T-helper 9 cell (primary cell): ENCODE results near the gene SMAP2.
"Not testable (repeated sequence)": the region's sequence is repeated elsewhere in the genome, so short reads cannot be mapped to it uniquely, and the experiment has no call there.

Source experiments
- DNase-seq: peaks from one replicate; pipeline ENCODE4 v3.0.0-alpha.2; 2020

Gene SMAP2

DNA sequence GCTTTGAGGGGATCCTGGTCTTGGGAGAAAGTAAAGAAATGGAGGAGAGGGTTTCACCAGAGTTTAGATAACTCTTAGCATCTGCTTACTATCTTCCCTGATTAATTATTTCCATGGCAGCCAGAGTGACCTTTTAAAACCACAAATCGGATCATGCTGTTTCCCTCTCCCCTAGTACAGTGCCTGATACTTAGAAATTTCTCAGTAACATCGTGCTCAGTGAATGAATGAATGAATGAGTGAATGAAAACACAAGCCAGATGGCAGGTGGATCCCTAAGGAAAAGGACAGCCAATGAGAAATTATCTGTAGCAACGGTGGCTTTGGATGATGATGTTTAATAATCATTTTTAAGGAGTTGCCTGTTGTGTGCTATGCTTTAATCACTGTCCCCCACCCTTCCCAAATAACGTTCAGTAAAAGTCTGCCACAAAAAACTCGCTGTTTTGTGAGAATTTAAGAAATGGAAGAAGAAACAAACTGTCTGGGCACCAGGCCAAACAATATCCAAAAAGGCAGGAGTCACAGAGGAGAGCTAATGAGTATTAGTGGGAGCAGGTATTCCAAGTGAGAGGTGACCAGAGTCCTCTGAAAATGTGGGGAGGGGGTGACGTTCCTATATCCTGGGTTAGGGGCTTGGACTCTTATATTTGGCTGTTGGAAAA is 737 bp upstream of the SMAP2 start:
- DNase-seq: no peak

DNA sequence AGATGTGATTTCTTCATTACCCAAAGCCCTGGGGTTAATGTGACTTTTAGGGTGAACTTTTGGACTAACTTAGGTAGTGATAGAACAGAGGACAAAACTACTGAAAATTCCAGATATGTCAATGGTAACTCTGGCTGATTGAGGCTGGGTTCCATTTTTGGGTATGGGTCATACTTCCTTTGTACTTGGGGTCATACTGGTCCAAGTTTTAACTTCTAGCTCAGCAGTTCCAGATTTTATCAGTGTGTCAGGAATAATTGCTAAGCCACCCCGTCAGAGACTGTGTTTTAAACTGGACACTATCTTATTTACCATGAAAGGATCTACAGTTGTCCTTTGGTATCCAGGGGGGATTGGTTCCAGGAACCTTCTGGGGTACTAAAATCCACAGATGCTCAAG is 4.0 kb downstream of the SMAP2 start:
- no peak for DNase-seq

DNA sequence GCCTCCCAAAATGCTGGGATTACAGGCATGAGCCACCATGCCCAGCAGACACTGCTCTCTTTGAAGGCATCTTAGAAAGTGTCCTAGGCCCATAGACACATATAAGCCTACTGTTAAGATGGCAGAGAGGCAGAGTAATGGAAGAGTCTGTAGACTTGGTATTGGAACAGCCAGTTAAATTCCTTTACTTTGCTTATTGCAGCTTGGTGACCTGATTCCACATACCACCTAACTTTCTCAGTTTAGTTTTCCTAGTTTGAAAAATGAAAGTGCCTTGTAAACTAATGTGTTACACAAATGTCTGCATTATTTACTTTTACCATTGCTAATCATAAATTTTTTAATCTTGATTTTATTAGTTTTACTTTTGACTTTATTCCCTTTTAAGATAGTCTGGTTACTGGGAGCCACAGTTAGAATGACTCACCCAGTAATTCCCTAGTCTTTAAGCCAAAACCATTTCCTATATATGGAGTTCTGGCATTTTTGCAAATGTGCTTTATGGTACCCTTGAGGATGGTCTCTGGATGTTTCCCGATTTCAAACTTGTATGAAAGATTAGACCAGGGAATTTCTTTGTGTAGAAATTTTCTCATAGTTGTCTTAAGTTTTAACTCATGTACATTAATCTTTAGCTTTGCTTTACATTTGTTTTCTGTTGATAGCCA is 6.4 kb downstream of the SMAP2 start:
- DNase-seq: no peak

DNA sequence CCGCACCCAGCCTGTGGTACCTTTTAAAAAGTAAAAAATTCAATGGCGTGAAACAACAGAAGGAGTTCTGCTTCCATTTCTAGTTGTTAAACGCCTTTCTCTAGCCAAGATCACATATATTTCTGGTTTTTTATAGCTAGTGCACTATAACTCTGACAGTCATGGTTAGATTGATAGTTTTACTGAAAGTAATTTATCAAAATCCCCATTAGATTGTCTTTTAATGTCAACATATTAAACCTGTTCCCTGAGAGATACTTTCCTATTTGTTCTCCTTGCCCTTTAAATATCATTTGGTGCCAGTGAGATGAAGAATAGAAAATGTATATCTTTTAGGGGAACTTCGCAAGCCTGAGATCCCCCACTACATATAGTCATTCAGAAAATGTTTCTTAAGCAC is 7.3 kb downstream of the SMAP2 start:
- DNase-seq: no peak

DNA sequence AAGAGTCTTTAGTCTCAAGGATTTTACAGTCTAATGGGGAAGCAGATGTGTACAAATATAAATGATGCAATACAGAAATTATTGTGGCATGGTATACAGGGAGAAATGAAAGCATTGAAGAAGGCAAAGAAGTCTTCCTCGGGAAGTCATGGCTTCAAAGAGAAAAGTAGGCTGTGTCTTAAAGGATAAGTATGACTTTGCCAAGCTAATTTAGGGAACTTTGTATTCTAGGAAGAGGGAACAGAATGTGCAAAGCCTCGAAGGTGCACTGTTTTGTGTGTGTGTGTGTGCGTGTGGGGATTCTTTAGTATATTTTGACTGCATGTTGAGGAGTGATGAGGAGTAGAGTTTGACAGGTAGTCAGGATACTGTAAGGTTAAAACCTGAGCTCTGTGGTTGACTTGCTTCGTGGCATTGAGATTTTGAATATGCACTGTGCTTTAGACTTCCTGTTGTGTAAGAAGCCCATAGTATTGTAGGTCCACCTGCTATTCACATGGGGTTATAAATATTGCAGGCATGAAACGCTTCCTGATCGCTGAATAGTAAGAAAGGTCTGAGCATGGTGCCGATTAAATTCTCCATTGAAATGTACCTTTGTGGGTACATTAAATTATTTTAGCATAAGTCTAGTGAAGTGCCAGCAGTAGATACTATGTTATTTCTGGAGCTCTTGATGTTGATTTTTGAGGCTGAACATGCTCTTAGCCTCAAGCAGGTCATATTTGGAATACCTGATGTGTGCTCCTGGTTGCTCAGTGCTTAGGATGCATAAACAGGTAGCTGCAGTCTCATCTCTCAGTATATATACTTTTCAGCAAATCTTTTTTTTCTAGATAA is 8.0 kb downstream of the SMAP2 start:
- DNase-seq: no peak

DNA sequence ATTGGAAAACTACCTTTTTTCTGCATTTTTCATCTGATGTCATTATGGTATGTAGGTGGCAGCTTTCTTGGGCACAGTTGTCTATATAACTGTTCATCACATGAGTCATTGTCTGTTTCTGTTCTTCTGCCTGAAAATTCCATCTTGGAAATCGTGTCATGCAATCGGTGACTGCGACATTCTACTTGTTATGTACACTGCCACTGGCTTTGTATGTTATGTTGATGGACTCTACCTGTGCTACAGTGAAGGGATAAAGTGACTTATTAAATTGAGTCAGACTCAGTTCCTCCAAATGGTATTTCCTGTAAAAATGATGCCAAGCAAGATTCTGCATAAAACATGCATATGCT is 8.6 kb downstream of the SMAP2 start:
- no peak for DNase-seq

DNA sequence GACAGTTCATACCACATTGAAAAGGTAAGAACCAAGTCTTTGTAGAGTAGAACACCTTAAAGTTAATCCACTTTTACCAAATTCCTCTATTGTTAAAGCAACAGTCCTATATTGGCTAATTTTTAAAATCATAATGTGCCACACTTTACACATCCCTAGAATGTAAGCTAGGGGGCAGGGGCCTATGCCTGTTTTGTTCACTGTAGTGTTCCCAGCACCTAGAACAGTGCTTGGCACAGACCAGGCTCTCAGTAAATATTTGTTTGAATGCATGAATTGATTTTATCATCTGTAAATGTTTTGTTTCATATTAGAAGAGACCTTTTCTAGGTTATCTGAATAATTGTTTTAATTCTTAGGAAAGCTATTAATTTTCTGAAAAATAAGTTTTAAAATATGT is 9.1 kb downstream of the SMAP2 start:
- no peak for DNase-seq

DNA sequence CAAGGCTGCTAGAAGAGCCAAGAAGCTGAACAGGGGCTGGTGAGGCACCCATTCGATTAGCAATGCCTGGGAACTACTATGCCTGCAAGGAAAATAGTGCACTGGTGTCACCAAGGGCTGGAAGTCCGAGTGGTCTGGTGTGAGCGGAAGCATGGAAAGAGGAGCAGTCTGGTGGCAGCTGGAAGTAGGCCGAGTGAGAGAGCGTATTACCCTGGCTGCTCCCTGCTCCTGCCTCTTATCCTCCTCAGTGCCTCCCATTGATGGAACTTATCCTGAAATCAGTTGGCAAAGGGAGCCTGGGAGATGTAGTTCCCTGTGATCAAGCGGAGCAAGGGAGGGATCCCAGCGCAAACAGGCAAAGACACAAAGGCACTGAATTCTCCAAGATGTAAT is 9.6 kb downstream of the SMAP2 start:
- no peak for DNase-seq

DNA sequence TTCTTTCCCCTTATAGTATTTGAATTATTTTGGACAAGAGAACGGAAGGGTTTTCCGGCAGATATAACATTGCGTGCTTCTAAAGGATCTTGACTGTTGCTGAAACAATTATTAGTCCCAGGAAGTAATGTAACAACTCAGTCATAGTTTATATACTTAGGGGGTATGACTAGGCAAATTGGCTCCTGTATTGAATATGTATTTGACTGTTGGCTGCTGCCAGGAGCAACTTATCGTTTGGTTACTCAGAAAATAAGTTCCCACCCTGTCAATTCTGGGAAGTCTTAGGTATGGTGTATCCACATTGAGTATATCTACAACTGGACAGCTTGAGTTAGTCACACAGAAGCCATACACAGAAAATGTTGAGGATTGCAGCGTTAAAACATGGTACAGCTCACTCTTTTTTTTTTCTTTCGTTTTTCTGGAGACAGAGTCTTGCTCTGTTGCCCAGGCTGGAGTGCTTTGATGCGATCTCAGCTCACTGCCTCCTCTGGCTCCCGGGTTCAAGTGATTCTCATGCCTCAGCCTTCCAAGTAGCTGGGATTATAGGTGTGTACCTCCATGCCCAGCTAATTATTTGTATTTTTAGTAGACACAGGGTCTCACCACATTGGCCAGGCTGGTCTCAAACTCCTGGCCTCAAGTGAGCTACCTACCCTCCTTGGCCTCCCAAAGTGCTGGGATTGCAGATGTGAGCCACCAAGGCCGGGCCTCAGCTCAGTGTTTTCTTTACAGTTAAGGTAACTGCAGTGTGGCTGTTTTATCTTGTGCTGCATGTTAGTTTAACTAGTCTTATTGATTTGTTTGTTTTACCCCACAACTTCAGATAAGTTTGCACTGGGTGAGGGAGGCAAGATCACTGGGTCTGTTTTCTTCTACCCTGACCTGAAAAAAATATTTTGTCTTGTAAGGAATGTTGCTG is 10.2 kb downstream of the SMAP2 start:
- no peak for DNase-seq

DNA sequence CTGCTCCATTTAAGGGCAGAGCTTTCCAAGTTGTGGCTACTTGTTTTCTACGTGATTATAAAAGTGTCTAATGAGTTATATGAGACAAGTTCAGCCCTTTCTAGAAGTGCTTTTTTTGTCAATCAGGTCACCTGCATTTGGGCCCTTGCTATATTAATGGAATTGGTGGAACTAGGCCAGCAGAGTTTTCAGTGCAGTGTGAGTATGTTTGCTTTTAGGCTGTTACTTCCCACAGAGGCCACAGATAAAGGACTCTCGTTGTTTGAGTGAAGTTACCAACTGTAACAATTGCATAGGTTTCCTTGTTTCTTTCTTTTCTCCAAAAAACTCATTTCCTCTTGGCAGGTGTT is 10.9 kb downstream of the SMAP2 start:
- no peak for DNase-seq

DNA sequence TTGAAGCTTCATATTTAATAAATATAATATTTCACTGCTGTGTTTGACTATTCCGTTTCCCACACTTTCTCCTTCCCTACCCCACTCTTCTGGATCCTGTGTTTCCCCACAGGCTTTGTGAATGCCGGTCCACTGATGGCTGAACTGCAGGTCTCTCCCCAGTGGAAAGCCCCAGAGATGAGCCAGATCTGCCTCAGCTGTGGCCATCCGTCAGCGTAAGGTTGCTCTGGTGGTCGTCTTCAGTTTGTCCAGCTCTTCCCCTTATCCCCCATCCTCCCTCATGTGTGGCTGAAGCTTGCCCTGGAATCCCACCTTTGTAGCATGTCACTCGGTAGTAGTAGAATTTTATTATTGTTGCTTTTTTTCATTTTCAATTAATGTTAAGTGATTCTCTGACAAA is 11.4 kb downstream of the SMAP2 start:
- DNase-seq: no peak

DNA sequence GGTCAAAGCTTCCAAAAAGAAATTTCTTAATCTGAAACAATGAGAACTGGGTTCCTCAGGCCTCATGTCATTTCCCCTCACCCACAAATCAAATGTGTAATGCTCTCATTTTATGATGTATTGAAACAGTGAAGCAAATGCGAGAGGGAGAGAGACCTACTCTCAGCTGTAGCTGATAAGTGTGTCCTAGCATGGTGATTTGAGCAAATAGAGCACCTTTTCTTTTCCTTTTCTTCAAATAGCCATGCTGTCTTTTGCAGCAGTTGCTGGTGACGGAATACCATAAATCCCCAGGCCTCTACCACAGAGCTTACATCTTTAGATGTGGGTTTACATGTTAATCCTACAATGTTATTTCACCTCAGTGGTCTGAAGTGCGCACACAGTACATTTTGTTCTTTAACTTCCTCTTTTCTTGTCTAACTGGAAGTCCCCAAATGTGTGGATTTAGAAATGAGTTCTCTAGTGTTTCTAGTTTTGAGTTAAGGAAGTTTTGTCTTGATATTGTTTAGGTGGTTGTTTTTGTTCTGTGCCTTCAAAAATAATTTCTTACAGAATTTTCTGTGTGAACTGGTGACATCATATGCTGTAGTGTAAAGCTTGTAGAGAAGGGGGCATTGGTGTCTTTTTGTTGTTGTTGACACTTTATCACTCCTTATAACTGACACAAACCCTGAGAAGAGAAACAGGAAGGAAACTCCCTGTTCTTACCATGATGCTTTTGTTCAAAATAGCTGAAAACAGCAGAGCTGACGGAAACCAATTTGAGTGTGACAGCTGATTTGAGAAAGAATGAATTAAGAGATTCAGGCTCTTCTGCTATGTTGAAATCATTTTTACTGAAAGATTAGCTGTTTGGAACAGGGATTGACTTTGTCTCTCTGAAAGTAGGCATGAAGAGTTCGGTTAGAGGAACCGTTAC is 12.2 kb downstream of the SMAP2 start:
- DNase-seq: peak; percentile 43

DNA sequence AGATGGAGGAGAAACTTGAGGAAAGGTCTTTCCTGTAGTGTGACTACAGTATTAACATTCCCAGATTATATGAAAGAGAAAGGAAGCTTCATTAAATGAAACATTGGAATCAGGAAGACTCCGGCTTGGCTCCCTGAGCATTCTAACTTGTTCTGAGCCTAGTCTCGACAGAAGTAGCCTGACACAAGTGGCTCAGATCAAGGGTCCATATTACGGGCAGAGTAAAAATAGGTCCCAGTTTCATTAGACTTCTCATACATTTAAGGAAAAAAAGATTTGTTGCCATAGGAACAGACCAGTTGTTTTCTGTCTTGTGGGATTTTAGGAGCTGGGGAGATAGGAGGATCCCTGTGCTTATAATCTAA is 12.8 kb downstream of the SMAP2 start:
- no peak for DNase-seq

DNA sequence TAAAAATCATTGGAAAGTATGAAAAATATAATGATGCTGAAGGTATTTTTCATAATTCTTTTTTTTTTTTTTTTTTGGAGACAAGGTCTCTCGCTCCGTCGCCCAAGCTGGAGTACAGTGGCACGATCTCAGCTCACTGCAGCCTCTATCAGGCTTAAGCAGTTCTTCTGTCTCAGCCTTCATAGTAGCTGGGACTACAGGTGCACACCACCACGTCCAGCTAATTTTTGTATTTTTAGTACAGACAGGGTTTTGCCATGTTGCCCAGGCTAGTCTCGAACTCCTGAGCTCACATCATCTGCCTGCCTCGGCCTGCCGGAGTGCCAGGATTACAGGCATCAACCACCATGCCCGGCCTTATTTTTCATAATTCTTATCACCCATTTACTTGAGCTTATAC is 13.3 kb downstream of the SMAP2 start:
- DNase-seq: no peak

DNA sequence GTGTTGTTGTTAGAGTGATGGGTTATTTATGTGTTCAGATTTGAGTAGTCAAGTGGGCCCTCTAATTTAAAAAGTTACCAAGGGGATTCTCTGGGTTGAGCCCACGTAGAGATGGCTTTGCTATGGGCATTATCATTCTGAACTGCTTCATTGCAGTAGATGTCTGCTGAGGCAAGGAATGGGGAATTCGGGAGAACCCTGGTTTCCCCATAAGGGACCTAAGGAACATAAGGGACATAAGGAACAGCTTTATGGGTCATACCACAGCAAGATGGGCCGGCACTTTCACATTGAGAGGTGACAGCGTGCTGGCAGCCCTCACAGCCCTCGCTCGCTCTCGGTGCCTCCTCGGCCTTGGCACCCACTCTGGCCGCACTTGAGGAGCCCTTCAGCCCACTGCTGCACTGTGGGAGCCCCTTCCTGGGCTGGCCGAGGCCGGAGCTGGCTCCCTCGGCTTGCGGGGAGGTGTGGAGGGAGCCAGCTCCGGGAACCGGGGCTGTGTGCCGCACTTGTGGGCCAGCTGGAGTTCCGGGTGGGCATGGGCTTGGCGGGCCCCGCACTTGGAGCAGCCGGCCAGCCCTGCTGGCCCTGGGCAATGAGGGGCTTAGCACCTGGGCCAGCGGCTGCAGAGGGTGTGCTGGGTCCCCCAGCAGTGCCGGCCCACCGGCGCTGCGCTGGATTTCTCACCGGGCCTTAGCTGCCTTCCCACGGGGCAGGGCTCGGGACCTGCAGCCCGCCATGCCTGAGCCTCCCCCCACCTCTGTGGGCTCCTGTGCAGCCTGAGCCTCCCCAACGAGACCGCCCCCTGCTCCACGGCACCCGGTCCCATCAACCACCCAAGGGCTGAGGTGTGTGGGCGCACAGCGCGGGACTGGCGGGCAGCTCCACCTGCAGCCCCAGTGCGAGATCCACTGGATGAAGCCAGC is 14.1 kb downstream of the SMAP2 start:
- DNase-seq: not testable (repeated sequence)

DNA sequence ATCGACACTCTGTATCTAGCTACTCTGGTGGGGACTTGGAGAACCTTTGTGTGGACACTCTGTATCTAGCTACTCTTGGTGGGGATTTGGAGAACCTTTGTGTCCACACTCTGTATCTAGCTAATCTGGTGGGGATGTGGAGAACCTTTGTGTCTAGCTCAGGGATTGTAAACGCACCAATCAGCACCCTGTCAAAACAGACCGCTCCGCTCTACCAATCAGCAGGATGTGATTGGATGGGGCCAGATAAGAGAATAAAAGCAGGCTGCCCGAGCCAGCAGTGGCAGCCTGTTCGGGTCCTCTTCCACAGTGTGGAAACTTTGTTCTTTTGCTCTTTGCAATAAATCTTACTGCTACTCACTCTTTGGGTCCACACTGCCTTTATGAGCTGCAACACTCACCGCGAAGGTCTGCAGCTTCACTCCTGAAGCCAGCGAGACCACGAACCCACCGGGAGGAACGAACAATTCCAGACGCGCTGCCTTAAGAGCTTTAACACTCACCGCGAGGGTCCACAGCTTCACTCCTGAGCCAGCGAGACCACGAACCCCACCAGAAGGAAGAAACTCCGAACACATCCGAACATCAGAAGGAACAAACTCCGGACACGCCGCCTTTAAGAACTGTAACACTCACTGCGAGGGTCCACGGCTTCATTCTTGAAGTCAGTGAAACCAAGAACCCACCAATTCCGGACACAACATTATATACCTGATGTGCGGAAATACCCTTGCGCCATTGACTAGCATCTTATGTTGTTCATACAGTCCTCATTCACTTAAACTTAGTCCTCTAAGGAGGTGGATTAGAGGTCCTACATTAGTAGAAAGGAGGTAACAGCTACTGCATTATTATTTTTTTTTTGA is 15.2 kb downstream of the SMAP2 start:
- not testable (repeated sequence) for DNase-seq

DNA sequence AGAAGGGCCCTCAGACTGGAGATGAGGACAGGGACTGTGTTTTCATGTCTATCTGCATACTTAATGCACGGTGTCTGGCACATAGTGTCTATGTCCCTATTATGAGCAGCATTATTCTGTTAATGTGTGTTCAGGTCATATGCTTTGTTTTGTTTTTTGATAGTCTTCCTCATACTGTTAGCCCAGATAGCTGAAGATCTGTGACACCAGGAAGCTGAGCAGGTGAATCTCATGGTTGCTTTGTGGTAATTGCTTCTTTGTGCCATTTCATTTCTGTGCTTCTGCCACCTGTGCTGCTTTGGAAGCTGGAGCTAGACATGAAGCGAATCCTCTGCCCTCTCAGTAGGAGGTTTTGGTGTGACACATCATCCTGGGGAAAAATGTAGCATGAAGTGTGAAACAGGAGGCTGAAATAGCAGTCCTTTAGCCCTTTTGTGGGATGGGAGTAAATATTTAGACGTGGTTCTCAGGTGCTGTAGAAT is 15.8 kb downstream of the SMAP2 start:
- no peak for DNase-seq

DNA sequence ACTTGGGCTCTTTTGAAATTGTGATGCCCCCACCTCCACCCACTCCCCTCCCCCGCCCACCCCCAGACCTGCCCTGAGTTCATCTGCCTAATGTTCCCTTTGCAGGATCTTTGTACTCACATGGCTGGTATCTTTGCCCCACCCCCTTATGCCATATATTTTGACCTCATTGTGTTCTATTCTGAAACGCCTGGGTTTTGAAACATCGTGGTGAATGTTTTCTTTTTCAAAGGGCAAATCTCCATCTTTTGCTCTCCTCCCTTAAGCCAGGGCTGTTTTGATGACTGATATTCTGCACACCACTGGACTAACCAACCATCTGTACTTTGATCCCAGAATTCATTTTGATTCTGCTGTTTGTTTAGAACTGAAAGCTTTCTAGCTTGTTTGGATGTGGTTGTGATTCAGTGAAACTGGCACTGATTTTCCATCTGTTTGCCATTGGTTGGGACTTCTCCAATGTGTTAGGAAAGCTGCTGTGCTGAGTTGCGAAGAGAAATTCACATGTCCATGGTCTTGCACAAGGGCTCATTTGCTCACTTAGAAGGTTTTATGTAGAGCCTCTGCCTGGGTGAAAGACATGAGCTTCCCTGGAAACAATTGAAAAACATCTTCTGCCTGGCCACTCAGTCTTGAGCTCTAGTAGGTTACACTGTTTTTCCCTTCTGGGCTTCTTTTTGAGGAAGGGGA is 16.5 kb downstream of the SMAP2 start:
- DNase-seq: no peak

DNA sequence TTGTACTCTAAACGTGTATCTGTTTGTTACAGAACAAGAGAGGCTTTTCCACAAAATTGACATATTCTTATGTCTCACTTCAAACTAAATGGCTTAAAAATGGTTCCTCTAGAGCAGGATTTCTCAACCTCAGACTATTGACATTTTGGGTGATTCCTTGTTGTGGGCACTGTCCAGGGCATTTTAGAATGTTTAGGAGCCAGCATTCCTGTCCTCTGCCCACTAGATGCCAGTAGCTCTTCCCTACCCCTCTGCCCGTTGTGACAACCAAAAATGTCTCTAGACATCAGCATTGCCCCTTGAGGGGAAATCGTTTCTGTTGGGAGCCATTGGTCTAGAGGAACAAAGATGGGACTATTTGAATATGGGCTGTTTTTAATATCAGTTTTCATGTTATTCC is 17.3 kb downstream of the SMAP2 start:
- DNase-seq: no peak
